Type B pancreatic cell (in vitro differentiated cells): ENCODE results near the gene SOCS2. TPM values are rescaled to one million over a fixed set of nuclear protein-coding genes. Genes with fewer than 3 reads are reported as not detected.

Experiments
- DNase-seq: peaks from one replicate; pipeline ENCODE4 v3.0.0; 2021; ENCODE audit warnings: mixed read lengths; ENCODE audit not compliant: unreplicated experiment; ENCODE audit errors: extremely low spot score
- H3K27ac Mint-ChIP-seq: 2 replicates; pipeline ENCODE4 v1.8.0; 2021; ENCODE audit warnings: mild to moderate bottlenecking, mixed read lengths
- H3K27me3 Mint-ChIP-seq: 2 replicates; pipeline ENCODE4 v1.8.0; 2021; ENCODE audit warnings: mixed read lengths
- H3K36me3 Mint-ChIP-seq: 2 replicates; pipeline ENCODE4 v1.8.0; 2021; ENCODE audit warnings: mixed read lengths
- H3K4me1 Mint-ChIP-seq: one replicate; pipeline ENCODE4 v1.8.0; 2021; ENCODE audit warnings: mixed read lengths; ENCODE audit not compliant: unreplicated experiment
- H3K4me3 Mint-ChIP-seq: 2 replicates; pipeline ENCODE4 v1.8.0; 2021; ENCODE audit warnings: mild to moderate bottlenecking, mixed read lengths
- H3K9me3 Mint-ChIP-seq: 2 replicates; pipeline ENCODE4 v1.8.0; 2021; ENCODE audit warnings: mixed read lengths
- CTCF ChIP-seq: fragments of 200-600 bp; sonication (generic); conservative IDR thresholded peaks from 2 replicates; pipeline ENCODE4 v1.5.0; 2021; ENCODE audit warnings: antibody characterized with exemption, mild to moderate bottlenecking
- long read RNA-seq: library from polyadenylated mRNA; unstranded; transcript quantifications from one replicate; pipeline ENCODE4 v2.0.0, GENCODE V29; 2020
- total RNA-seq: library from RNA; stranded (reverse); gene quantifications from 2 replicates; pipeline ENCODE4 v1.2.1, GENCODE V29; 2021; ENCODE audit warnings: low replicate concordance

SOCS2 gene
- total RNA-seq = 4.4 and 16.4 TPM in 2 replicates
- long read RNA-seq, partial matches to known transcripts = 0 of 1 reads
- long read RNA-seq, other reads (novel, unspliced or antisense) = 0 of 1 reads

GRCh38 chr12:93571925-93572711, at the start of gene SOCS2:
Gene SOCS2 (plus strand): TSS chr12:93572675. CDS start chr12:93572898, 223 bp downstream.
- Mint-ChIP-seq H3K27ac (peak within 1 kb of the TSS; percentile 74), H3K9me3 (no peaks in the 10 kb centered on the region), H3K4me3 (peak within 1 kb of the TSS; percentile 96), H3K4me1 (peaks cover 19% of the 10 kb centered on the region), H3K36me3 (peaks cover 8% of the 10 kb centered on the region), H3K27me3 (peaks cover 48% of the 10 kb centered on the region)
- peak; percentile 21 for TF ChIP-seq CTCF
- peak; percentile 74 for DNase-seq

- no peak for TF ChIP-seq CTCF
- H3K27me3 Mint-ChIP-seq = no peaks in the 10 kb centered on the region
- no peak overlapping the region for H3K27ac Mint-ChIP-seq
- H3K36me3 Mint-ChIP-seq = no peaks in the 10 kb centered on the region
- H3K4me1 Mint-ChIP-seq = peaks cover 8% of the 10 kb centered on the region
- H3K4me3 Mint-ChIP-seq = no peak overlapping the region
- no peak for DNase-seq
- H3K9me3 Mint-ChIP-seq = no peaks in the 10 kb centered on the region
Measured at GRCh38 chr12:93524386-93525133, 47.9 kb upstream of the SOCS2 start.

- Mint-ChIP-seq H3K9me3 (no peaks in the 10 kb centered on the region), H3K4me3 (no peak overlapping the region), H3K27ac (peak overlapping the region; percentile 6), H3K4me1 (peaks cover 8% of the 10 kb centered on the region), H3K36me3 (no peaks in the 10 kb centered on the region), H3K27me3 (no peaks in the 10 kb centered on the region)
- no peak for TF ChIP-seq CTCF
- DNase-seq = no peak
Measured at GRCh38 chr12:93526786-93527428, 45.6 kb upstream of the SOCS2 start.

GRCh38 chr12:93530358-93530757, 42.1 kb upstream of the SOCS2 start:
- no peaks in the 10 kb centered on the region for H3K27me3 Mint-ChIP-seq
- peaks cover 5% of the 10 kb centered on the region for H3K4me1 Mint-ChIP-seq
- no peak for TF ChIP-seq CTCF
- DNase-seq = peak; percentile 7
- H3K27ac Mint-ChIP-seq = no peak overlapping the region
- H3K9me3 Mint-ChIP-seq = no peaks in the 10 kb centered on the region
- no peak overlapping the region for H3K4me3 Mint-ChIP-seq
- no peaks in the 10 kb centered on the region for H3K36me3 Mint-ChIP-seq

- no peak for TF ChIP-seq CTCF
- H3K27ac Mint-ChIP-seq = no peak overlapping the region
- no peak overlapping the region for H3K4me3 Mint-ChIP-seq
Measured at GRCh38 chr12:93533310-93533709, 39.2 kb upstream of the SOCS2 start.

More at GRCh38 chr12:93533310-93533709, 39.2 kb upstream of the SOCS2 start:
- Mint-ChIP-seq H3K4me1 (no peaks in the 10 kb centered on the region), H3K27me3 (peaks cover under 1% of the 10 kb centered on the region), H3K9me3 (no peaks in the 10 kb centered on the region), H3K36me3 (no peaks in the 10 kb centered on the region)
- DNase-seq = no peak
